ENCODE data around the gene FFAR1.

FFAR1 gene

GRCh38 chr19:35320065-35320713 lies 27.5 kb upstream of the FFAR1 start:
- no peak for ATAC-seq
- no peak for TF ChIP-seq SNAI2 (CRISPR knock-in tag; IDR thresholded peaks at IDR 0.05)
- no peak for TF ChIP-seq TSHZ2 (CRISPR knock-in tag; IDR thresholded peaks at IDR 0.05)
- TF ChIP-seq ZNF70 (CRISPR knock-in tag; IDR thresholded peaks at IDR 0.05), result no peak
- no peak for TF ChIP-seq ZFP3 (CRISPR knock-in tag; IDR thresholded peaks at IDR 0.05)
- TF ChIP-seq CSRNP3 (CRISPR knock-in tag; IDR thresholded peaks at IDR 0.05), result no peak
- no peak for TF ChIP-seq CSDC2 (CRISPR knock-in tag; IDR thresholded peaks at IDR 0.05)
- no peak for TF ChIP-seq ZFP30 (CRISPR knock-in tag; IDR thresholded peaks at IDR 0.05)
- no peak for TF ChIP-seq ZNF565 (CRISPR knock-in tag; conservative IDR thresholded peaks at IDR 0.05; ENCODE audit: low read depth)
- TF ChIP-seq ZNF8 (CRISPR knock-in tag; IDR thresholded peaks at IDR 0.05), result no peak
- TF ChIP-seq ISL1 (CRISPR knock-in tag; IDR thresholded peaks at IDR 0.05), result no peak
- no peak for TF ChIP-seq PPARA (CRISPR knock-in tag; IDR thresholded peaks at IDR 0.05; ENCODE audit: borderline replicate concordance)
- no peak for TF ChIP-seq ARNTL (CRISPR knock-in tag; IDR thresholded peaks at IDR 0.05; ENCODE audit: borderline replicate concordance, low read depth)
- TF ChIP-seq TOX (CRISPR knock-in tag; IDR thresholded peaks at IDR 0.05; ENCODE audit: borderline replicate concordance), result no peak
- no peak for TF ChIP-seq POU6F1 (CRISPR knock-in tag; IDR thresholded peaks at IDR 0.05; ENCODE audit: borderline replicate concordance, low read depth)
- no peak for TF ChIP-seq BACH2 (CRISPR knock-in tag; IDR thresholded peaks at IDR 0.05; ENCODE audit: borderline replicate concordance)
- no peak for TF ChIP-seq RARB (CRISPR knock-in tag; IDR thresholded peaks at IDR 0.05)

- no peak for ATAC-seq
- TF ChIP-seq CSRNP3 (CRISPR knock-in tag; IDR thresholded peaks at IDR 0.05) (no peak), RARB (CRISPR knock-in tag; IDR thresholded peaks at IDR 0.05) (no peak), ZFP30 (CRISPR knock-in tag; IDR thresholded peaks at IDR 0.05) (no peak), ZNF70 (CRISPR knock-in tag; IDR thresholded peaks at IDR 0.05) (no peak)
Observed at GRCh38 chr19:35321291-35321690, 26.4 kb upstream of the FFAR1 start.

- no peak for ATAC-seq
- TF ChIP-seq ZFP3 (CRISPR knock-in tag; IDR thresholded peaks at IDR 0.05), result no peak
- peak; percentile 83 for TF ChIP-seq ZNF8 (CRISPR knock-in tag; IDR thresholded peaks at IDR 0.05)
Observed at GRCh38 chr19:35322014-35322413, 25.7 kb upstream of the FFAR1 start.

GRCh38 chr19:35327642-35328041 lies 20.1 kb upstream of the FFAR1 start:
- peak; percentile 64; the same call in 2 of the 3 replicates for ATAC-seq
- no peak for TF ChIP-seq TSHZ2 (CRISPR knock-in tag; IDR thresholded peaks at IDR 0.05)
- no peak for TF ChIP-seq ZC3H10 (CRISPR knock-in tag; IDR thresholded peaks at IDR 0.05)
- TF ChIP-seq ZNF8 (CRISPR knock-in tag; IDR thresholded peaks at IDR 0.05), result no peak
- TF ChIP-seq ZFP30 (CRISPR knock-in tag; IDR thresholded peaks at IDR 0.05), result no peak
- no peak for TF ChIP-seq TOX (CRISPR knock-in tag; IDR thresholded peaks at IDR 0.05; ENCODE audit: borderline replicate concordance)
- TF ChIP-seq ARNTL (CRISPR knock-in tag; IDR thresholded peaks at IDR 0.05; ENCODE audit: borderline replicate concordance, low read depth), result no peak
- no peak for TF ChIP-seq POU6F1 (CRISPR knock-in tag; IDR thresholded peaks at IDR 0.05; ENCODE audit: borderline replicate concordance, low read depth)
- no peak for TF ChIP-seq CREB5 (CRISPR knock-in tag; IDR thresholded peaks at IDR 0.05; ENCODE audit: low read depth)
- no peak for TF ChIP-seq PPARA (CRISPR knock-in tag; IDR thresholded peaks at IDR 0.05; ENCODE audit: borderline replicate concordance)
- no peak for TF ChIP-seq CSRNP3 (CRISPR knock-in tag; IDR thresholded peaks at IDR 0.05)
- no peak for TF ChIP-seq SNAI2 (CRISPR knock-in tag; IDR thresholded peaks at IDR 0.05)

Measured in SK-N-SH treated with all-trans-retinoic acid at 6 μM for 48 hours (cell line).